ENCODE measurements around the gene BICDL1. TPM values are rescaled to one million over a fixed set of nuclear protein-coding genes. Genes with fewer than 3 reads are reported as not detected.

The BICDL1 gene
- total RNA-seq, 1 donor from 2014 or later, result not detected

DNA sequence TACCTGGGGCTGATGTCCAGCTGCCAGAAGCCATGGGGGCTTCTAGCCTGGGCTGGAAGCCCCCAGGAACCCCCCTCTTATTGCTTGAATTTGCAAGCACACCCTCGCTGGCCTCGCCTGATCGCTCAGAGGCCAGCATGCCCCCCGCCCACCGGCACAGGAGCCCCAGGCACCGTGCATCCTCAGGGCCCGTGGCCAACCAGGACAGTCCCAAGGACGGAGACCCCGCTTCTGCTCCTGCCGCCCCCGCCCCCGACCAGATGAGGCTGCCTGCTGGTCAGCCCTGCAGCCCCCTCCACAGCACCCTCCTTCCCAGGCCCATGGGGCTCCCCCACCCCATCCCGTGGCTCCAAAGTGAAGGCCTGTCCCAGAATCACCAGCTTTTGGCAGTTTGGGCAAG lies 106.3 kb downstream of the BICDL1 start:
- Mint-ChIP-seq H3K9me3 (ENCODE audit: unreplicated experiment) (no peaks in the 10 kb centered on the region), H3K27me3 (ENCODE audit: unreplicated experiment) (no peaks in the 10 kb centered on the region), H3K27ac (ENCODE audit: unreplicated experiment) (no peak overlapping the region), H3K4me3 (ENCODE audit: unreplicated experiment) (no peak overlapping the region), H3K36me3 (ENCODE audit: unreplicated experiment) (peaks cover 19% of the 10 kb centered on the region), H3K4me1 (ENCODE audit: unreplicated experiment) (peaks cover 2% of the 10 kb centered on the region)
- DNase-seq (ENCODE audit: extremely low spot score, unreplicated experiment), result no peak
- TF ChIP-seq, protein P1, sequence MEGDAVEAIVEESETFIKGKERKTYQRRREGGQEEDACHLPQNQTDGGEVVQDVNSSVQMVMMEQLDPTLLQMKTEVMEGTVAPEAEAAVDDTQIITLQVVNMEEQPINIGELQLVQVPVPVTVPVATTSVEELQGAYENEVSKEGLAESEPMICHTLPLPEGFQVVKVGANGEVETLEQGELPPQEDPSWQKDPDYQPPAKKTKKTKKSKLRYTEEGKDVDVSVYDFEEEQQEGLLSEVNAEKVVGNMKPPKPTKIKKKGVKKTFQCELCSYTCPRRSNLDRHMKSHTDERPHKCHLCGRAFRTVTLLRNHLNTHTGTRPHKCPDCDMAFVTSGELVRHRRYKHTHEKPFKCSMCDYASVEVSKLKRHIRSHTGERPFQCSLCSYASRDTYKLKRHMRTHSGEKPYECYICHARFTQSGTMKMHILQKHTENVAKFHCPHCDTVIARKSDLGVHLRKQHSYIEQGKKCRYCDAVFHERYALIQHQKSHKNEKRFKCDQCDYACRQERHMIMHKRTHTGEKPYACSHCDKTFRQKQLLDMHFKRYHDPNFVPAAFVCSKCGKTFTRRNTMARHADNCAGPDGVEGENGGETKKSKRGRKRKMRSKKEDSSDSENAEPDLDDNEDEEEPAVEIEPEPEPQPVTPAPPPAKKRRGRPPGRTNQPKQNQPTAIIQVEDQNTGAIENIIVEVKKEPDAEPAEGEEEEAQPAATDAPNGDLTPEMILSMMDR (IDR thresholded peaks at IDR 0.05), result no peak

DNA sequence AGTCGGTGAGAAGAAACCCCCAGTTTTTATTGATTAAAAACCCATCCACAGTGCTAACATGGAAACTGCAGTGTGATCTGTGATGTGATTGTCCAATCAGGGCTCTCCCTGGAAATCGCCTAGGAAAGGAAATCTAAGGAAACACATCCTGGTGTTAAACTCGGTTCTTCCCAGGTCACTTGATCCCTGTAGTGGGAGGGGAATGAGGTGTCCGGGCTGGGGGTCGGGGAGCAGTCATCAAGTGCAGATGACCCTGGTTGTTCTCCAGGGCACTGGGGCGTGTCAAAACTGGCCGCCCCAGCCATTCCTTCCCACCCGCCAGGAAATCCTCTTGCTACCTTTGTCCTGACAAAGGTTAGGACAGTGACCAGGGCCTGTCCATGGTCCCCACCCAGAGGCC lies 106.7 kb downstream of the BICDL1 start:
- peaks cover 4% of the 10 kb centered on the region for H3K4me1 Mint-ChIP-seq (ENCODE audit: unreplicated experiment)
- no peak overlapping the region for H3K27ac Mint-ChIP-seq (ENCODE audit: unreplicated experiment)

GRCh38 chr12:120096671-120097202 lies 107.7 kb downstream of the BICDL1 start:
- Mint-ChIP-seq H3K27me3 (ENCODE audit: unreplicated experiment) (no peaks in the 10 kb centered on the region), H3K36me3 (ENCODE audit: unreplicated experiment) (peaks cover 13% of the 10 kb centered on the region), H3K4me1 (ENCODE audit: unreplicated experiment) (peaks cover 5% of the 10 kb centered on the region), H3K4me3 (ENCODE audit: unreplicated experiment) (no peak overlapping the region), H3K27ac (ENCODE audit: unreplicated experiment) (no peak overlapping the region), H3K9me3 (ENCODE audit: unreplicated experiment) (no peaks in the 10 kb centered on the region)
- TF ChIP-seq, protein P1 (IDR thresholded peaks at IDR 0.05), result no peak
- no peak for DNase-seq (ENCODE audit: extremely low spot score, unreplicated experiment)

More for the DNA sequence above, 106.7 kb downstream of the BICDL1 start:
- DNase-seq (ENCODE audit: extremely low spot score, unreplicated experiment), result no peak
- peaks cover 19% of the 10 kb centered on the region for H3K36me3 Mint-ChIP-seq (ENCODE audit: unreplicated experiment)
- H3K9me3 Mint-ChIP-seq (ENCODE audit: unreplicated experiment), result no peaks in the 10 kb centered on the region
- H3K4me3 Mint-ChIP-seq (ENCODE audit: unreplicated experiment), result no peak overlapping the region
- no peaks in the 10 kb centered on the region for H3K27me3 Mint-ChIP-seq (ENCODE audit: unreplicated experiment)
- TF ChIP-seq, protein P1 (IDR thresholded peaks at IDR 0.05), result no peak

DNA sequence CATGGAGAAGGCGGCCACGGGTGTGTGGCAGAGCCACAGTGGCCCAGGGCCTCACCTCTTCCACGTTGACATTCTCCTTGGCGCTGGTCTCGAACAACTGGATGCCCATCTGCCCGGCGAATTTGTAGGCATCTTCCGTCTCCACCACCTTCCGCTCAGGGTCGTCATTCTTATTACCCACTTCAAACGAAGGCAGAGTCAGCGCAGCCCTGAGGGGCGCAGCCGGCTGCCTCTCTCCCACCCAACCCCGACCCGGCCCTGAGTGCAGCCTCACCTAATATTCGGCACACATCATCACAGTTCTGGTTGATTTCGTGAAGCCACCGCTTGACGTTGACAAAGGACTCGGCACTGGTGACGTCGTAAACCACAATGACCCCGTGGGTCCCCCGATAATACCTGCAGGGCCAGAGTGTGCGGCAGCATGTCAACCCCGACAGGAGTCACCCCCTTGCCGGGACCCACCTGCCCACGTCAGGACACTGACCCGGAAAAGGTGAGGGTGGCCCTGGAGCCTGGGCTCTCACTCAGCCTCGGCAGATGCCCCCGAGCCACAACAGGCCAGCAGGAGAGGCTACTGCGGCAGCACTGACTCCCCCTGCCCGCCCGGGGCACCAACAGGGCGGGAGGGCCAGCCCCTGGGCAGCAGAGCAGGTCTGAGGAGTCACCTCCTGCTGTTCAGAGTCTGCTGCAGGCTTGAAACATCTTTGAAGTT lies 109.9 kb downstream of the BICDL1 start:
- TF ChIP-seq, protein P1 (IDR thresholded peaks at IDR 0.05), result no peak
- H3K36me3 Mint-ChIP-seq (ENCODE audit: unreplicated experiment), result peaks cover 12% of the 10 kb centered on the region
- no peak overlapping the region for H3K4me3 Mint-ChIP-seq (ENCODE audit: unreplicated experiment)
- H3K4me1 Mint-ChIP-seq (ENCODE audit: unreplicated experiment), result peaks cover 3% of the 10 kb centered on the region
- H3K27ac Mint-ChIP-seq (ENCODE audit: unreplicated experiment), result no peak overlapping the region
- no peaks in the 10 kb centered on the region for H3K9me3 Mint-ChIP-seq (ENCODE audit: unreplicated experiment)
- DNase-seq (ENCODE audit: extremely low spot score, unreplicated experiment), result no peak
- no peaks in the 10 kb centered on the region for H3K27me3 Mint-ChIP-seq (ENCODE audit: unreplicated experiment)

- DNase-seq (ENCODE audit: extremely low spot score, unreplicated experiment), result no peak
- H3K27me3 Mint-ChIP-seq (ENCODE audit: unreplicated experiment), result no peaks in the 10 kb centered on the region
- H3K4me1 Mint-ChIP-seq (ENCODE audit: unreplicated experiment), result peaks cover 3% of the 10 kb centered on the region
- peaks cover 12% of the 10 kb centered on the region for H3K36me3 Mint-ChIP-seq (ENCODE audit: unreplicated experiment)
- no peak overlapping the region for H3K27ac Mint-ChIP-seq (ENCODE audit: unreplicated experiment)
- TF ChIP-seq, protein P1 (IDR thresholded peaks at IDR 0.05), result no peak
- H3K4me3 Mint-ChIP-seq (ENCODE audit: unreplicated experiment), result no peak overlapping the region
- H3K9me3 Mint-ChIP-seq (ENCODE audit: unreplicated experiment), result no peaks in the 10 kb centered on the region
Measured at GRCh38 chr12:120099738-120100137, 110.7 kb downstream of the BICDL1 start.

All from osteocyte (in vitro differentiated cells).